HS-5 (cell line): ENCODE data around the gene C2orf74.
"Not testable (repeated sequence)": the region's sequence is repeated elsewhere in the genome, so short reads cannot be mapped to it uniquely, and the experiment has no call there.

Experiments
- DNase-seq: peaks from one replicate; pipeline ENCODE4 v3.0.0-alpha.2; 2012; ENCODE audit warnings: low read depth

C2orf74 gene

DNA sequence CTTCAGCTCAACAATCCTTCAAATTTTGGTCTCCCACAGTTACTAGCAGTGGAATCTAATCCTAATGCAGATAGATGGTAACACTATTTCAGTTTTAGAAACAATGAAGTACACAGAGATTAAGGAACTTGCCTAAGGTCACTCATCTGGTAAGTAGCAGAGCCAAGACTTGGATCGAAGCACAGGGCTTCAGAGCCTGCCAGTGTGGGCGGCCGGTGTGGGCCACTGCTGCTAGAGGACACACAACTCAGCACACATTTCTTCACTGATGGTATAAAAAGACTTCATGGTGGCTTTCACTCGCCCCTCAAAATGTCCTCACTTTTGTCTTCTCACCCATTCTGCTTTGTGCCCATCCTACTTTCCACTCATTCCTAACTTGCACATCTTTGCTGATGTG is 11.1 kb downstream of the C2orf74 start:
- DNase-seq = no peak

DNA sequence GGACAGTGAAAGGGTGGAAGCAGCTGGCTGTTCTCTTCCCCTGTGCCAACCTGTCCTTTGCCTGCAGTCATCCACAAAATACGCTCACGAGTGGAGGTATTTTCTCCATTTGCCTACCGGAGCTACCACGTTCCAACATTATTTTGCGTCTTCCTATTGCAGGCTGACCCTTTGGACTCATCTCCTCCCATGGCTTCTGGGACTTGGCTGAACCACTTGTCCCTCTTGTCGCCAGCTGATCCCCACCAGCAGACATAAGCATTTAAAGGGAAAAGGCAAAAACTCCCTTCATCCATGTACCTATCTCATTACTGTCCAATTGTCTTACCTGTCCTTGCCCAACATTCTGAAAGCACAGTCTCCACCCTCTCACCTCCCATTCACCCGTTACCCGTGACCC is 13.0 kb downstream of the C2orf74 start:
- DNase-seq = no peak

DNA sequence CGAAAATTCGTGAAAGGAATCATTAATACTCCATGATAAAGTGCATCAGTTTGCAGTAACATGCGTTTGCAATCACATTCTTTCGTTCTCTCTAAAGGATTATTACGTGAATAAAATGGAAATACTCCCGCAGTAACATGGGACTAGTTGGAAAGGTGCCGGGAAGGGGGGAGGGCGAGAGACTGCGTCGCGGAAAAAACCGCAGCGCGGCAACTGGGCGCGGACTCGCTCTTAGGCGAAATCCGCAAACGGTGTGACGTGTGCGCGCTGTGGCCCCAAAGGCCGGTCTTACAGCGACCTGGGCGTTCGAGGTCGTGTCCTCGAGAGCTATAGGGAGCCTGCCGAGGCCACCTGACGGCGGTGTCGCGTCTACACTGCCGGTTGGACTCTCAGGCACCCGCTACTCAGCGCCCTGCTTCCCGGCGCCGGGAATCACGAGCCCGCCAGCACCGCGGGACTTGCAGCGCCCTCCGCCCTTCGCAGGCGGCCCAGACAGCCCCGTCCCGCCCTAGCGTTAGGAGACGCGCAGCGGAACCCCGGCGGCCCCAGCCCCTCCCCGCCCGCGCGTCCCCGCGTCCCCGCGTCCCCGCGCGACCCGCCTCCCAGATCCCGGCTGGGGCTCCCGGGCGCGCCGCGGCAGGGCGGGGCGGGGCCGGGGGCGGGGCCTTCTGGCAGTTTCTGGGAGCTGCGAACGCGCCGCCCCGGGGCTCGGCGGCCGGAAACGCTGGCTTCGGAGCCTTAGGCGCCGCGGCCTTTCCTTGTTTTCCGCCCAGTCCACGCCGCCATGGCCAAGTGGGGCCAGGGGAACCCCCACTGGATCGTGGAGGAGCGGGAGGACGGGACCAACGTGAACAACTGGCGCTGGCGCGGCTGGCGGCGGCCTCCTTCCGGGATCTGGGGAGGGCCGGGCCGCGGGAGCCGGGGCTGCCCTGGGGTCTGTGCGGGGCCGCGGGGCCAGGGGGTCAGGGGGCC is 15.1 kb downstream of the C2orf74 start:
- DNase-seq = peak; percentile 48

DNA sequence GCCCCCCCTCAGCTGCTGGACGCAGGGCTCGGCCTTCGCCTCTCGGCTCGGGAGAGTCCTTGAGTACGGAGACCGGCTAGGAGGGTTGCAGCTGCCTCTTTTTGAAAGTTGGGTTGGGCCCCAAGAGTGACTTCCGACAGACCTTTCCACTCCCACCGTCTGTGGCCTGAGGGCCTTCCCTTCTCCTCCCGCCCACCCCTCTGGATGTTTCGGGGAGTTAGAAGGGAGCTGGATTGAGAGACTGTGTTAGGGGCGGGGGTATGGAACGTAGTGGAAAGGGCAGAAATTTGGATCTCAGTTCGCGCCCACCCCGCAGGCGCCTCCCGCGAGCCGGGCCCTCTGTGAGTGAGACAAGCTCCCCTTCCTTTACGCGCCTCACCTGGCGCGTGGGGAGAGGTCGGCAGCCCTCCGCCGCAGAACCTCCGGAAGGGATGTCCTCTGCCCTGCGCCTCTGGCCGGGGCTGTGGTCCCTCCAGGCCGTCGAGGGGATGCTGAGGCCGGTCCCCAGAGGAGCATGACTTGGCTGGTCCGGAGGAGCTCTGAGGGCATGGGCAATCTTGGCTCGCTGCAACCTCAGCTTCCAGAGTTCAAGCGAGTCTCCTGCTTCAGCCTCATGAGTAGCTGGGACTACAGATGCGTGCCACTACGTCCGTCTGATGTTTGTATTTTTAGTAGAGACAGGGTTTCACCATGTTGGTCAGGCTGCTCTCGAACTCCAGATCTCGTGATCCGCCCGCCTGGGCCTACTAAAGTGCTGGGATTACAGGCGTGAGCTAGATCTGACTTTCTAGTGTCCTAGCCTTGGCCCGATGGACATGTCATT is 15.9 kb downstream of the C2orf74 start:
- DNase-seq = no peak

DNA sequence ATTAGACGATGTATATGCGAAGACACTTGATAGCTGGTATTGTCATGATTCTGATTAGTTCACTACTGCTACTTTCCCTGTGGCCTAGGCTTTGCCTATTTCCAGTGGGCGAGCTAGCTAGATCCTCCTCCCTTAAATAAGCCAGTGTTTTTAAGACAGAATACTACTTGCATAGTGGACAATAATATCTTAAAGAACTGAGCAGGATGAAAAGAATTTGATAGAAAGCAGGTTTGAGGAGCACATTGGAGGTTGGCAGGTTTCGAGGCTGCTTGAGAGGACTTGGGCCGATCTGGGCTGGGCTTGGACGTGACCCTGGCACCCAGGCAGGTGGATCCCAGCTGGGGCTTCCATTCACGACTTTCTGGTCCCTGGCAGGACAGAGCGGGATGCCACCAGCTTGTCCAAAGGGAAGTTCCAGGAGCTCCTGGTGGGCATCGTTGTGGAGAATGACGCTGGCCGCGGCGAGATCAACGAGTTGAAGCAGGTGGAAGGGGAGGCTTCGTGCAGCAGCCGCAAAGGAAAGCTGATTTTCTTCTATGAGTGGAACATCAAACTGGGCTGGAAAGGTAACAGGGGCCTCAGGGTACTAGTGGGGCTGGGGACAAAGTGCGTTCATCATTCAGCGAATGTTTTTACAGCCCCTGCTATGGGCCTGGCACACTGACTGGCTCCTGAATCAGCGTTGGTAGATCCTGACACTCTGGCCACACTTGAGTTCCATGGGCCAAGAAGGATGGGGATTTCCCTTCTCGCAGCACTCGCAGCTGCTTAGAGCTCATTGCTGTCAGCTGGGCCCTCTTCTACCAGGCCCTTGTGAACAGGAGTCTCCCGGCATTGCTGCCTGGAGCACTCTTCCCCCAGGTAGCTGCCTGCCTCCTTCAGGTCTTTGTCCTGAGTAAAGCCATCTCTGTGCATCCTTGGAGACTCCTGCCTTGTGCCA is 16.9 kb downstream of the C2orf74 start:
- no peak for DNase-seq

DNA sequence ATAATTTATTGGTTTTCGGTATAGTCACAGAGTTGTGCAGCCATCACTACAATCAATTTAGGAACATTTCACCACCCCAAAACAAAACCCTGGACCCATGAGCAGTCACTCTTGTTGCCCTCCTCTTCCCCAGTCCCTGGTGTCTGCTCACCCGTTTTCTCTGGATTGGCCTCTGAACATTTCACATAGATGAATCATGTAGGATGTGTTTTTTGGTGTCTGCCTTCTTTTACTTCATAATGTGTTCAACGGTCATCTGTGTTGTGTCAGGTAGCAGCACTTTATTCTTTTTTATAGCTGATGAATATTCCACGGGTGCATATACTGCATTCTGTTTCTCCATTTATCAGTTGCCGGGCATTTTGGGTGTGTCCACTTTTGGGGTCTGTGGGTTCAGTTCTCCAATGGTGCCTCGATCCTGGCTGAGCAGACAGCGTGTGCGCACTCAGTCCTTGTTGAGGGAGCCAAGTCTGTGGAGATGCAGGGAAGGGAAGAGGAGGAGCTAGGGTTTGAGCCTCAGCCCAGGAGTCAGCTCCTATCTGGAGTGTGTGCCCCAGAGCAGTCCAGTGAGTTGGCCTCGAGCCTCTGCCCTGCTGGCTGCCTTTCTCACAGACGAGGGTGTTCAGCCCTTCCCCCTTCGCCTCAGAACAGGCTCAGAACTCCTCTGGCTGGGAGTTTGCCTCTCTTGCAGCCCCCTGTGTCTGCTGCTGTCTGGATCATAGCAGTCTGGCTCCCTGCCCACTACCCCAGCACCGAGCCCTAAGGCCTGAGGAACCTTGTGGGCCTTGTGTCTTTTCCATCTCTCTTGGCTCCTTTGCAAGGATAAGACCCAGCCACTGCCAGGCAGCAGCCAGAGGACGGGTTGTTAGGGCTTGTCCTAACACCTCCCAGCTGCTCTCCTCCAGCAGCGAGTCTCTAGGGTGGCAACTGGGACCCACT is 18.0 kb downstream of the C2orf74 start:
- peak; percentile 15 for DNase-seq

DNA sequence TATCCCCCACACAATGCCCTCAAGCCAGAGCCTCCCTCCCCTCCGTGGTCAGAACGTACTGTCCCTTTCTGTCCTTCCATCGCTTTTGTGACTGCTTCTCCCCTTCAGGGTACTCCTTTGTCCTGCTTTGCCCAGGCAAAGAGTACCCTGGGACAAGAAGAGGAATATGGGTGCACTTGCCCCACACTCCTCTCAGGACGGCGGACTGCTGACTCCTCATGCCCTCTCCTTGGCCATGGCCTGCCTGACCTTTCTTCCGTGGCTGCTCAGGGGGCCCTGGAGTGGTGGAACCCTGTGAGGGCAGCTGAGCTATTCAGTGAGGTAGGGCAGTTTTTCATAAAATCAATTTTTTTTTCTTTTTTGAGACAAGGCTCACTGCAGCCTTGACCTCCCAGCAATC is 18.7 kb downstream of the C2orf74 start:
- DNase-seq = no peak

DNA sequence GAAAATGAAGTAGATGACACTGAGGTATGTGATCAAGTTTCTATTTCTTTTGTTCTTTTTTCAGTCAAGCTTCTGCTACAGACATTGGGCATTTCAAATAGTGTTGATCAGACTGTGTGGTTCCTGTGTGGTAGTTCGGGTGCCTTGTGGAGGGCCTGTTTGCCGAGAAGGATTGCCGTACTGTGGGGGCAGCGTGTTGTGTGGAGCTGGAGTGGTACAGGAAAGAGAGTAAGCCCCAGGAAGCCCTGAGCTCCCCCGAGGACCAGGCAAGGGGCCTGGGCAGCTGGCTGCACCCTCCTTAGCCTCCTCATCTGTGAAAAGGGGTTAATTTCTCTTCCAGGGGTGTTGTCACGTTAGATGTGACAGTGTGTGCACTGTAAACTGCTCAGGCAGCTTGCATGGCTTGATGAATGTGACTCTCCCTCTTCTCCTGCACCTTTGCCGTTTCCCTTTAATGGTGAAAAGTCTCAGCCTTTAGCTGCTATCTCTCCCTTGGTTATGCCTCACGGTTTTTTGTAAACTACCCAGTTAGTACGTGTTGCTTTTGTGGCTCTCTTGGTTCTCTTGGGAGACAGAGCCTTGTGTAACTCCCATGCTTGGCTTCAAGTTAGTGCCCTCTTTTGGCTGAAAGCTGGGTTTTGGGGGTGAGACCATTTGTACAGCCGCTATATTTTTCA is 19.5 kb downstream of the C2orf74 start:
- no peak for DNase-seq

DNA sequence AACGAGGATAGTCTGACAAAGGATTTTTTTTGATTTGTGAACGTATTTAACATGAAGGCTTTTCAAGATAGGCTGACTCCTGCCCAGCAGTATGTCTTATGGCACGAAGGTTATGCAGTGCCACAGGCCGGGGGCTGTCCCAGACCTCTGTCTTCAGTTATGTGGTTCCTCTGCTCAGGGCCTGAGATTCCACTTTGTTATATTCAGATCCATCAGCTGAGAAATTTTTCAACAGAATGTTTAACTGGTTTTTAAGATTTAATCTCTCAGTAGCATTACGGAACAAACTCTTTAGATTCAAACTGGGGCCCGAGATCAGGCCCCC is 20.0 kb downstream of the C2orf74 start:
- no peak for DNase-seq

DNA sequence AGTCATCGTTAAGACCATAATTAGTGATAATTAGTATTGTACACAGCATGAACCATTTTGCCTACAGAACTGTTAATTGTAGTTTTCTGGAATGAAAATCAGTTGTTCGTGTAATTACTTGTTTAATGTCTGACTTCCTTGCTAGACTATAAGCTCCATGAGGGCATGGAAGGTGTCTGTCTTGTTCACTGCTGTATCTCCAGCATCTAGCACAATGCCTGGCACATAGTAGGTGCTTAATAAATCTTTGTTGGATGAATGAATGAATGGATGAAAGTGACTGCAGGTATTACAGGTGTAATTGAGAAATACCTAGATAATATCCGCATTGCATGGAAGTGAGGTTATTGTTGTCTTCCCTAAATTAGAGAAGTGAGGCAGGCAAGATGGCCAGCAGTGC is 21.8 kb downstream of the C2orf74 start:
- no peak for DNase-seq

DNA sequence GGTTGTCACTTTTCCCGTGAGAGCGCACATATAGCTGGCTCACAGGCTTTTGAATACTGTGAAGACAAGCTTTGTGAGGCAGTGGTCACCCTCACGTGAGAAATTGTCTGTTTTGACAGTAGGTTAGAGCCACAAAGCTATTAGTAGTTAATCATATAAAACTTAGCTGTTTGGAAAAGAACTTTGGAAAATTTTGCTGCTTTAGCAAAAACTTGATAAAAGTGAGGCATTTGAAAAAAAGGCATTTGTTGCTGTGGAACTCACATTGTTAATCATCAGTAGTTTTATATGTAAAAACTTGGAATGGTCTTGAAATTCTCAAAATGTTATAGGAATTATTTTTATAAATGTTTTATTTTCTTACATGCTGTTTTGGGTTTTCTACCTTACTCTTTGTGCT is 22.3 kb downstream of the C2orf74 start:
- no peak for DNase-seq

DNA sequence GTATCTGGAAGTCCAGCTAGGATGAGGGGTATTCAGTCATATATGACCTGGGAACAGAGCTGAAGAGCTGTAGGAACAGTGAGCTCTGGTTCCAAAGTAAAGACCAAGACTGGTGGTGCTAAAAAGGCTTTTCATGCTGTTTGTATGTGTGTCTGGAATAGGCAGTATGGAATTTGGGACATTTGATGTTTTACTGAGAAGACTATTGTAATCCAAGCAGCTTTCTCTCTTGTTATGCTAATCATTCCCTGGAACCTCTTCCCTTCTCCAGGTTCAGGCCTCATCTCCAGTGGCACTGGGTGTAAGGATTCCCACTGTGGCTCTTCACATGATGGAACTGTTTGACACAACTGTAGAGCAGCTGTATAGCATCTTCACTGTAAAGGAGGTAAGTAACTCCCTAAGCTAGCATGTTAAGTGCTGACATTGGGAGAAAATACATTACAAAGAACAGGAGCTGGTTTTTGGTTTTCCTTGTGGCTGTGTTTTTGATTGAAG is 23.3 kb downstream of the C2orf74 start:
- no peak for DNase-seq

DNA sequence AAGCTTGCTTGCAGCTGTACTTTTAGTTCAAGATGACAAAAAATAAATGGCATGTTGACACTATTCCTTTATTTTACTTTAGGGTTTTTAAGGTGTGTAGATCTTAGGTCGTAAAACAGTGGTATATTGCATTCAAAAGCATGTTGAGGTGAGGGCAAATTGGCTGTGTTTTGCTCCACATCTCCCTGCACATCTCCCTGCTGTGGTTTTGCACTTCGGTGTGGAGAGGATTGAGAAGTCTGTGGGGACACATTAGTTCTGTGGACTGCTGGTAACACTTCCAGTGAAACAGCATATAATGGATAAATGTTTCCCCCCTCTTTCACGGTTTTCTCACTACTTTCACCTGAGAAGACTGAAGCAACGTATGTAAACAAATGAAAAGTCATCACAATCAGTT is 25.1 kb downstream of the C2orf74 start:
- DNase-seq = no peak

DNA sequence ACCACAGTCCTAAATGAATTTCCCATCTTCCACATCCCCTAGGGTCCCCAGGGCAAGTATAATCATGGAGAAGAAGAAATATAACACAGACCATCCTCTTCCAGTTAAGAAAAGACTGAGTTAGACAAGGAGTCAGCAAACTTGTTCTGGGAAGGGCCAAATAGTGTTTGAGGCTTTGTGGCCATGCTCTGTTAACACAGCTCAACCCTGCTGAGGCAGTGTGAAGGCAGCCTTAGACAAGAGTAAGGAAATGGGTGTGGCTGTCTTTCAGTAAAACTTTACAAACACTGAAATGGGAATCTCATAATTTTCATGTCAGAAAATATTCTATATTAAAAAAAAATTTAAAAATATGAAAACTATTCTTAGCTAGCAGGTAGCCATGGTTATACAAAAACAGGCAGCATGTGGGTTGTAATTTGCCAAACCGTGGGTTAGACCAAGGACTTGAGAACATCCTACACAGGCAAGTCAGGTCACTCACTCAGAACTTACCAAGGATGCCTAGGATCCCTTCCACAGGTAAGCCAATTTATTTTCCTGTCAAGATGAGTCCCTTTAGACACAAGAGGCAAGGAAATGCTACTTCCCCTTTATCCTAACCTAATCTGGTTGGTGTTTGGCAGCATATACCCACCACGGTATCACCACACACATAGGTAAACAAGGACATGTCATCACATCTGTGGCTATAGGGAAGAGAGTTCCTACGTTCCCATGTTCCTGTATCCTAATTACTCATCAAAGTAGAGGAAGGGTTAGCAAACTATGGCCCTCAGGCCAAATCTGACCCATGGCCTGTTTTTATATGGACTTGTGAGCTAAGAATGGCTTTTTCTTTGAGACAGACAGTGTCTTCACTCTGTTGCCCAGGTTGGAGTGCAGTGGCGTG is 31.9 kb downstream of the C2orf74 start:
- DNase-seq = no peak

DNA sequence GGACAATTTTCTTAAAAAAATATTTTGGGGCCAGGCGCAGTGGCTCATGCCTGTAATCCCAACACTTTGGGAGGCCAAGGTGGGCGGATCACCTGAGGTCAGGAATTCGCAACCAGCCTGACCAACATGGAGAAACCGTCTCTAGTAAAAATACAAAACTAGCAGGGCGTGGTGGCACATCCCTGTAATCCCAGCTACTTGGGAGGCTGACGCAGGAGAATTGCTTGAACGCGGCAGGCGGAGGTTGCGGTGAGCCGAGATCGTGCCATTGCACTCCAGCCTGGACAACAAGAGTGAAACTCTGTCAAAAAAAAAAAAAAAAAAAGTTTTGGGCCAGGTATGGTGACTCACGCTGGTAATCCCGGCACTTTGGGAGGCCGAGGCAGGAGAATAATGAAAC is 32.7 kb downstream of the C2orf74 start:
- DNase-seq = not testable (repeated sequence)

DNA sequence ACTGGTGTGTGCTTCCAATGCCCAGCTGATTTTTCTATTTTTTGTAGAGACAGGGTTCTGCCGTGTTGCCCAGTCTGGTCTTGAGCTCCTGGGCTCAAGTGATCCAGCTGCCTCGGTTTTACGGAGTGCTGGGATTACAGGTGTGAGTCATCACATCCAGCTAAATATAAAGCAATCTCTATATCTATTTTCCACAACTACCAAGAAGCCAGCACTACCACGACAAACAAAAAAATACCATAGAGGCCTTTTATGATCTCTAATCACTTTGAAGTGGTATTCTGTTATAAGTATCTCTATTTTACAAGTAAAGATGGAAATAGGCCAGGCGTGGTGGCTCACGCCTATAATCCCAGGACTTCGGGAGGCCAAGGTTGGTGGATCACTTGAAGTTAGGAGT is 34.7 kb downstream of the C2orf74 start:
- no peak for DNase-seq

DNA sequence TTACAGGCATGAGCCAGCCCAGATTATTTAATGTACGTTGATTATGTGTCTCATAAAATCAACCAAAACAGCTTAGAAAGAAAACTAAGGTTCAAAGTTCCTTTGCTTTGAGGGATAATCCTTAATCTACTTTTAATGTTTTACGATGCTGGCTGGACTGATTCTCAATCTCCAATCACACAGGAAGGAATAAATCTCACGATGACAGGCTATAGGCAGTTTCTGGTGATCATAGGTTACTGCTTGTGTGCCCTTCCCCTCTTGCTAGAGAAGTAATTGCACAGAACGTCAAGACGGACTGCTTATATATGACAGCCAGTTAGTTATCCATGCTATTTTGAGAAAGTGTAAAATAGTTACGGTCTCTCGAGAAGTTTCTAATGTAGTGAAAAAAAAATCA is 43.1 kb downstream of the C2orf74 start:
- no peak for DNase-seq

DNA sequence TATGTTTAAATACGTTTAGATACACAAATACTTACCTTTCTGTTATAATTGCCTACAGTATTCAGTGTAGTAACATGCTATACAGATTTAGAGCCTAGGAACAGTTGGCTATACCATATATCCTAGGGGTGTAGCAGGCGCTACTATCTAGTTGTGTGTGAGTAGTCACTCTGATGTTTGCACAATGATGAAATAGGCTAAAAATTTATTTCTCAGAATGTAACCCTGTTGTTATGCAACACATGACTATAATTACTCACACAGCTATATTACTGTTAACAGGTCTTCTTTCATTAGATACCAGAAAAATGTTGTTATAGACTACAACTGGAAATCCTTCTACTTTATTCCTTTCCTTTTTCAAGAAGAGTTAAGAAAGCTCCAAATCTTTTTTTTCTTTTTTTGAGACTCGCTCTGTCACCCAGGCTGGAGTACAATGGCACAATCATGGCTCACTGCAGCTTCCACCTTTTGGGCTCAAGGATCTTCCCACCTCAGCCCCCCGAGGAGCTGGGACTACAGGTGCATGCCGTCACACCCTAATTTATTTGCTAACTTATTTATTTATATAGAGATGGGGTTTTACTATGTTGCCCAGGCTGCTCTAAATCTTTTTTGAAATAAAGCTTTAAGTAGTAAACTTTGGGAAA is 48.5 kb downstream of the C2orf74 start:
- DNase-seq = peak; percentile 70

DNA sequence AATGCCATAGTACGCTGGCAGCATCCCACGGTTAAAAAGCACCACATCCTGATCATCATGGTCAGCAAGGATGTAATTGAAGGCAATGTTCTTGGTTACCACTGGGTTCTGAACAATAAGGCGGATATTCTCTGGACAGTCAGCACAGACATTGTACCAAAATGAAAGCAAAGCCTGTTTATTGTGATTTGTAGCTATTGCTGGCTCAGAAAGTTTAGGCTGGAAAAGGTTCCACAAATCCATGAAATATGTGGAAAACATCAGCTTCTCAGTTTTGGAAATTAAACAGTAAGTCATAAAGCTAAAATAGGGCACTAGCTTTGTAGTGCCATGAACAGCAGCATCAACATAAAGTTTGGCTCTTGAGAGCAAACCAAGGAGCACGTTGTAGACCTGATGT is 52.2 kb downstream of the C2orf74 start:
- no peak for DNase-seq
